Prostate gland (tissue), 2 donors: ENCODE results near the gene SLC7A11. TPM values are rescaled to one million over a fixed set of nuclear protein-coding genes. Genes with fewer than 3 reads are reported as not detected.

Experiments used
- DNase-seq: peaks from one replicate; pipeline ENCODE4 v3.0.0-alpha.2; 2019; ENCODE audit warnings: low spot score
- H3K27ac ChIP-seq, 2 donors: fragments of 200-600 bp; sonication (generic); 2 replicates each; pipeline ENCODE4 v1.5.1; 2017 to 2019
- H3K27me3 ChIP-seq: fragments of 200-600 bp; sonication (generic); replicated peaks from 2 replicates; pipeline ENCODE4 v1.5.1; 2019; ENCODE audit not compliant: insufficient read depth
- H3K36me3 ChIP-seq, 2 donors: fragments of 200-600 bp; sonication (generic); 1 replicate in 1 of 2; 2 replicates in 1 of 2; pipeline versions ENCODE4 v1.5.1 to v1.8.1; 2017 to 2019
- H3K4me1 ChIP-seq: fragments of 200-600 bp; sonication (generic); replicated peaks from 2 replicates; pipeline ENCODE4 v1.5.1; 2019
- H3K4me3 ChIP-seq, 2 donors: fragments of 200-600 bp; sonication (generic); 2 replicates each; pipeline ENCODE4 v1.5.1; 2017 to 2019
- H3K9me3 ChIP-seq: fragments of 200-600 bp; sonication (generic); 2 replicates; pipeline ENCODE4 v1.5.1; 2017
- CTCF ChIP-seq, 4 experiments: fragments of 200-600 bp in 2 of 4; fragments of 450-650 bp in 2 of 4; sonication (generic) in 2 of 4; IDR thresholded peaks; 1 replicate in 3 of 4; 2 replicates in 1 of 4; pipeline ENCODE4 v1.5.1; 2016 to 2019; ENCODE audit warnings: antibody characterized with exemption in 4 of 4, mild to moderate bottlenecking in 2 of 4, moderate library complexity in 2 of 4
- POLR2A ChIP-seq: fragments of 450-650 bp; IDR thresholded peaks from one replicate; pipeline ENCODE4 v1.6.1; 2016; ENCODE audit warnings: antibody characterized with exemption, mild to moderate bottlenecking
- POLR2AphosphoS5 ChIP-seq: sonication (generic); formaldehyde crosslinking; IDR thresholded peaks from one replicate; pipeline ENCODE4 v1.6.1; 2017; ENCODE audit warnings: antibody characterized with exemption
- WGBS: methylation state at CpG from one replicate; pipeline ENCODE4 v1.1.5; 2018; 5-methylcytosine and 5-hydroxymethylcytosine counted together
- intact Hi-C: fragments of 100-400 bp; cut with DNase I; formaldehyde crosslinking; loops from one replicate; pipeline ENCODE4 v1.14.2; 2022
- total RNA-seq, 2 donors: library from RNA; depleted of rRNA; stranded (reverse); fragments of >200 nt; gene quantifications; one replicate each; pipeline ENCODE4 v1.1.0, GENCODE V29; 2016

The SLC7A11 gene
- total RNA-seq, 2 donors from 2014 or later = 1.3 to 1.5 TPM

DNA sequence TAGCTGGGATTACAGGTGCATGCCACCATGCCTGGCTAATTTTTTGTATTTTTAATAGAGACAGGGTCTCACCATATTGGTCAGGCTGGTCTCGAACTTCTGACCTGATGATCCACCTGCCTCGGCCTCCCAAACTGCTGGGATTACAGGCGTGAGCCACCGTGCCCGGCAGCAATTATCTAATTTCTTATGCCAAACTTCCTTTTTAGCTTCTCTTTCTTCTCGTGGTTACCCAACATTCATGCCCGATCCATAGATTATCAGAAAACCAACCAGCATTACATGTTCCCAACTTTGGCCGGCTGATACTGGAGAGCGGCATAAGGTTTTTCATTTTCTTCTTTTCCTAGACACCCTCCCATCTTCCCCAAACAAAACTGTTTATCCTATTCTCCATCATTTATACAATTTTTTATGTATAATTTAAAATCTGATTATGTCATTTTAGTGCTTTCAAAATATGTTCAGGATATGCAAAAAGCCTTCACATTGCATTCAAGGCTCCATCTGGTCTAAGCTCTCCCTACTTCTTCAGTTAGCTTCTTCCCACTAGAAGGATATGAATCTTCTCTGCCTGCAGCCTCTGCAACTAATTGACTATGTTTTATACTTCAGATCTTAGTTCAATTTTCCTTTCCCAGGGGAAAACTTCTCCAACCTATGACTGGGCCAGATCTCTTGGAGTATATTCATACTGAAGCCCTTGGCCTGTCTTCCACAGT lies 8.7 kb downstream of the SLC7A11 start:
- Histone ChIP-seq H3K27me3 (no peaks in the 10 kb centered on the region), H3K9me3 (no peaks in the 10 kb centered on the region), H3K4me3 (no peak overlapping the region), H3K36me3 (no peaks in the 10 kb centered on the region), H3K4me1 (no peaks in the 10 kb centered on the region), H3K27ac (no peak overlapping the region)
- TF ChIP-seq CTCF (IDR thresholded peaks at IDR 0.05) (no peak), POLR2AphosphoS5 (no peak), POLR2A (no peak)
- intact Hi-C loops = no loop called here
- 97% methylated on average over 9 of the region's 9 CpGs for WGBS
- DNase-seq = no peak

DNA sequence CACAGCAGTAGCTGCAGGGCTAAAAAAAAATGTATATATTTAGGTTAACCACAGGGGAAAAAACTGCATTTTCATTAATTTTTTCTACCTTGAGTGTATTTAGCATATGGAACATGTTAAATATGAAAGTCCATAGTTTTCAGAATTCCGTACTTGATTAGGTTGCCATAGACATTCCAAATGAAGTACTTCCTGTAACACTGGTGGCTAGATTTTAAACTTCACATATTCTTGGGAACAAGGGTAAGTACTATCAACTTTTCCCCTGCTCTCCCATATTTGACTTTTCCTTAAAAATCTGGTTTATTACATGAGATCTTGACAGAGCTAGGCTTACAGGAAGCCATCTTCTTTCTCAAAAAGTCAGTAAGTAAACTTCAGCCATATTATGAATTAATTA lies 9.8 kb downstream of the SLC7A11 start:
- no peak overlapping the region for H3K4me3 ChIP-seq
- 92% methylated on average over 1 of the region's 1 CpG for WGBS
- no peaks in the 10 kb centered on the region for H3K27me3 ChIP-seq
- H3K36me3 ChIP-seq = no peaks in the 10 kb centered on the region
- TF ChIP-seq POLR2A (no peak), CTCF (IDR thresholded peaks at IDR 0.05) (no peak), POLR2AphosphoS5 (no peak)
- H3K27ac ChIP-seq = no peak overlapping the region
- intact Hi-C loops = no loop called here
- no peak for DNase-seq
- H3K9me3 ChIP-seq = no peaks in the 10 kb centered on the region
- H3K4me1 ChIP-seq = no peaks in the 10 kb centered on the region

DNA sequence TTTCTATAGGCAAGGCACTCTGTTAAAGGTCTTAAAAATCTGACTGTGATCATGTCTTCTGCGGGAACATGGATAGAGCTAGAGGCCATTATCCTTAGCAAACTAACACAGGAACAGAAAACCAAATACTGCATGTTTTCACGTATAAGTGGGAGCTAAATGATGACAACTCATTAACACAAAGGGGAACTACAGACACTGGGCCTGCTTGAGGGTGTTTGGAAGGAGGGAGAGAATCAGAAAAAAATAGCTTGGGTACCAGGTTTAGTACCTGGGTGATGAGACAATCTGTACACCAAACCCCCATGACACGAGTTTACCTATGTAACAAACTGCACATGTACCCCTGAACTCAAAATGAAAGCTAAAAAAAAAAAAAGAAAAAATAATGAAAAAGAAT lies 12.1 kb downstream of the SLC7A11 start:
- no peak for DNase-seq
- WGBS = 95% methylated on average over 3 of the region's 3 CpGs
- no peaks in the 10 kb centered on the region for H3K27me3 ChIP-seq
- H3K27ac ChIP-seq = no peak overlapping the region
- H3K36me3 ChIP-seq = no peaks in the 10 kb centered on the region
- H3K9me3 ChIP-seq = no peaks in the 10 kb centered on the region
- H3K4me3 ChIP-seq = no peak overlapping the region
- TF ChIP-seq CTCF (IDR thresholded peaks at IDR 0.05) (no peak), POLR2A (no peak), POLR2AphosphoS5 (no peak)
- intact Hi-C loops = no loop called here
- no peaks in the 10 kb centered on the region for H3K4me1 ChIP-seq

GRCh38 chr4:138229160-138229559 lies 13.0 kb downstream of the SLC7A11 start:
- no peak overlapping the region for H3K27ac ChIP-seq
- no peak for DNase-seq
- no peak overlapping the region for H3K4me3 ChIP-seq
- H3K27me3 ChIP-seq = no peaks in the 10 kb centered on the region
- H3K9me3 ChIP-seq = no peaks in the 10 kb centered on the region
- no peak for TF ChIP-seq POLR2AphosphoS5
- TF ChIP-seq CTCF (IDR thresholded peaks at IDR 0.05) = no peak
- no peak for TF ChIP-seq POLR2A
- no peaks in the 10 kb centered on the region for H3K4me1 ChIP-seq
- H3K36me3 ChIP-seq = no peaks in the 10 kb centered on the region
- 90% methylated on average over 2 of the region's 2 CpGs for WGBS
- intact Hi-C loops = no loop called here

GRCh38 chr4:138226351-138226750 lies 15.8 kb downstream of the SLC7A11 start:
- DNase-seq = no peak

More at GRCh38 chr4:138226351-138226750, 15.8 kb downstream of the SLC7A11 start:
- WGBS = 62% methylated on average over 3 of the region's 3 CpGs
- intact Hi-C loops = no loop called here
- H3K4me1 ChIP-seq = no peaks in the 10 kb centered on the region
- TF ChIP-seq POLR2AphosphoS5 (no peak), CTCF (IDR thresholded peaks at IDR 0.05) (no peak), POLR2A (no peak)
- H3K27ac ChIP-seq = no peak overlapping the region
- no peak overlapping the region for H3K4me3 ChIP-seq
- no peaks in the 10 kb centered on the region for H3K36me3 ChIP-seq
- no peaks in the 10 kb centered on the region for H3K27me3 ChIP-seq
- no peaks in the 10 kb centered on the region for H3K9me3 ChIP-seq
